AG04450 (cell line): ENCODE data around the gene ZDHHC1. TPM values are rescaled to one million over a fixed set of nuclear protein-coding genes. Genes with fewer than 3 reads are reported as not detected.

Experiments used
- CTCF ChIA-PET: fragments of 300-600, 350-600 bp; formaldehyde crosslinking; extraction: SDS; loops from one replicate; lab custom pipeline; 2022; ENCODE audit warnings: antibody characterized with exemption, inconsistent platforms; lab: Charles Lee
- POLR2A ChIA-PET: fragments of 350-600 bp; formaldehyde crosslinking; extraction: SDS; loops from one replicate; lab custom pipeline; 2021; ENCODE audit warnings: antibody characterized with exemption, inconsistent platforms; lab: Yijun Ruan, JAX
- DNase-seq: peaks from one replicate; pipeline ENCODE4 v3.0.0-alpha.2; 2011; ENCODE audit warnings: low read depth, low spot score
- H3K27ac ChIP-seq: one replicate; pipeline ENCODE4 v1.5.1; 2012; ENCODE audit warnings: low read depth, low read length, control low read depth
- H3K27me3 ChIP-seq: one replicate; pipeline ENCODE4 v1.6.0; 2012; ENCODE audit warnings: low read length; ENCODE audit not compliant: control insufficient read depth, insufficient read depth
- H3K4me3 ChIP-seq: 2 replicates; pipeline ENCODE4 v1.5.1; 2011; ENCODE audit warnings: mild to moderate bottlenecking, low read depth, low read length, control low read depth
- H3K9me3 ChIP-seq: 2 replicates; pipeline ENCODE4 v1.5.1; 2012; ENCODE audit warnings: low read length; ENCODE audit not compliant: control insufficient read depth, insufficient read depth
- polyA plus RNA-seq: library from polyadenylated mRNA; depleted of rRNA; stranded (reverse); fragments of >200 nt; gene quantifications from 2 replicates; pipeline ENCODE4 v1.2.3, GENCODE V29; 2011
- TF ChIP-seq, protein P1 (sequence below): IDR thresholded peaks from 2 replicates; pipeline ENCODE4 v1.5.1; 2011; ENCODE audit warnings: low read depth, low read length, control low read depth, inconsistent platforms

The ZDHHC1 gene
- polyA plus RNA-seq, 1 experiment, result 1.9 TPM

DNA sequence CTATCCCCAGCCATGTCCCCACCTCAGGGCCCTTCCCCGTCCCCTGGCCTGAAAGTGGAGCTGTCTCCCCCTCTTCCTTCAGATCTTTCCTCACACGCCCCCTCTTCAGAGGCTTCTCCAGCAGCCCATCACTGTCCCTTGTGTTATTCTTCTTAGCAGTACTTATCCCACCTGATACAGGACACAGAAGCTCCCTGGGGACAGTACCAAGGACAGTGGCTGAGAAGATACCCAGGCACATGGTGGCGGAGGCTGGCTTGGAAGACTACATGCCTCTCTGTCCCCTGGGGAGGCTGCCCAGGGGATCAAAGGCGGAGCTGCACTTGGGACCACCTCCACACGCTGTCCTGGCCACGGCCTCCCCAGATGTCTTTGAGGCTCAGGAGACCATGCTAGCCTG lies 38.6 kb upstream of the ZDHHC1 start:
- no peaks in the 10 kb centered on the region for H3K27me3 ChIP-seq
- no peaks in the 10 kb centered on the region for H3K9me3 ChIP-seq
- H3K27ac ChIP-seq, result no peak overlapping the region
- TF ChIP-seq, protein P1, sequence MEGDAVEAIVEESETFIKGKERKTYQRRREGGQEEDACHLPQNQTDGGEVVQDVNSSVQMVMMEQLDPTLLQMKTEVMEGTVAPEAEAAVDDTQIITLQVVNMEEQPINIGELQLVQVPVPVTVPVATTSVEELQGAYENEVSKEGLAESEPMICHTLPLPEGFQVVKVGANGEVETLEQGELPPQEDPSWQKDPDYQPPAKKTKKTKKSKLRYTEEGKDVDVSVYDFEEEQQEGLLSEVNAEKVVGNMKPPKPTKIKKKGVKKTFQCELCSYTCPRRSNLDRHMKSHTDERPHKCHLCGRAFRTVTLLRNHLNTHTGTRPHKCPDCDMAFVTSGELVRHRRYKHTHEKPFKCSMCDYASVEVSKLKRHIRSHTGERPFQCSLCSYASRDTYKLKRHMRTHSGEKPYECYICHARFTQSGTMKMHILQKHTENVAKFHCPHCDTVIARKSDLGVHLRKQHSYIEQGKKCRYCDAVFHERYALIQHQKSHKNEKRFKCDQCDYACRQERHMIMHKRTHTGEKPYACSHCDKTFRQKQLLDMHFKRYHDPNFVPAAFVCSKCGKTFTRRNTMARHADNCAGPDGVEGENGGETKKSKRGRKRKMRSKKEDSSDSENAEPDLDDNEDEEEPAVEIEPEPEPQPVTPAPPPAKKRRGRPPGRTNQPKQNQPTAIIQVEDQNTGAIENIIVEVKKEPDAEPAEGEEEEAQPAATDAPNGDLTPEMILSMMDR, result no peak
- no peak for DNase-seq
- CTCF ChIA-PET, result interaction anchor here (0.6 to 3.8 kb wide), 2 partner anchors 27 to 137 kb away, joined by 3 to 20 read pairs; no protein-coding TSS in a partner anchor
- POLR2A ChIA-PET, result no interaction called here
- no peak overlapping the region for H3K4me3 ChIP-seq

DNA sequence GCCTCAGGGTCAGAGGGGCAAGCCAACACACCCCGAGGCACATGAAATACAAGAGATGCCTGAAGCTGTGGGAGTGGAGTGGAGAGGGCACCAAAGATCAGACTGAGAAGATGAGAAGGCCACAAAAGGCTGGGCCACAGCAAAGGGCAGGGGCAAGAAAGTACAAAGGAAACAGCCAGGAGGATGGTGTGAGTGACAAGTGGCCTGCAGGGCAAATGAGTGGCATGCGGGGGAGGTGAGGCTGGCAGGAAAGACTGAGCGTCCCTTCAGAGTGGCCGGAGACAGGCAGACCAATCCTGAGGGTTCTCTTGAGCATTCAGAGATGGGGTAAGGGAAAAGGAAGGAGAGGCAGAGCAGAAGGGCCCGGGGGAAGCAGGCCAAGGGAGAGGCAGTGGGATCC lies 37.8 kb upstream of the ZDHHC1 start:
- Histone ChIP-seq H3K27me3 (no peaks in the 10 kb centered on the region), H3K4me3 (no peak overlapping the region), H3K9me3 (no peaks in the 10 kb centered on the region), H3K27ac (no peak overlapping the region)
- ChIA-PET POLR2A (no interaction called here), CTCF (interaction anchor here (3.8 kb wide), 1 partner anchor 26 kb away, joined by 20 read pairs; no protein-coding TSS in a partner anchor)
- TF ChIP-seq, protein P1, result no peak
- DNase-seq, result no peak

DNA sequence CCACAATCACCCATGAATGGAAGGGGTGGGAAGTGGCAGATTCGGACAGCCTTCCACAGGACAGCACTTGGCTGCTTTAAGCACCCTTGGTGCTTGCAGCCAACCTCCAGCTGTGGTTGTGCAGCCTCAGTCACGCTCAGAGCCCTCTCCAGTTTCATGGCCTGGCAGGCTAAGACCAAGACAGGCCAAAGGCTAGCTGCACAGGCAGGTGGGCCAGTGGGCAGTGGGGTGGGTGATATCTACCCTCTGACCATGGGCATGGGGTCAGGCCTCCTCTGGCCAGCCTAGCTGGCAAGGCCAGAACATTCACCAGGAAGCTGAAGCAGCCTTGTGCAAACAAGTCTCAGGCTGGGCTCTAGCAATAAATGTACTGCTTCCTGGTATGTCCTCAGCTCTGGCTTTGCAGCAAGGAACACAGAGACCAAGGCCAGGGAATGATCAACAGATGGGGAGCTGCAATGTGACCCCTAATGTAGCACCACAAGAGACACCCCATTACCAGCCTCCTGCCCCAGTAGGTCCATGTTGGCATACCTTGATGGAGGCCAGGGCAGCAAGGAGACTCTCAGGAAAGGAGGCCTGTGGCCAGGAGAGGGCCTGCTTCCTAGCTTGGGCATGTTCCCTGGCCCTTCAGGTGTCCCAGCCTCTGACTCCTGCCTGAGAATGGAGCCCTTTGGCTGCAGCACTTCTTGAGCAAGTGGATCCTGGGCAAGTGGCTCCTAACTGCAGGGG lies 35.6 kb upstream of the ZDHHC1 start:
- Histone ChIP-seq H3K27me3 (no peaks in the 10 kb centered on the region), H3K4me3 (no peak overlapping the region), H3K27ac (no peak overlapping the region), H3K9me3 (no peaks in the 10 kb centered on the region)
- DNase-seq, result no peak
- TF ChIP-seq, protein P1, result no peak
- CTCF ChIA-PET, result interaction anchor here (0.7 to 1.6 kb wide), 3 partner anchors 14 to 29 kb away, joined by 3 to 4 read pairs (median 3); partner anchors contain the start of gene ATP6V0D1
- POLR2A ChIA-PET, result no interaction called here

DNA sequence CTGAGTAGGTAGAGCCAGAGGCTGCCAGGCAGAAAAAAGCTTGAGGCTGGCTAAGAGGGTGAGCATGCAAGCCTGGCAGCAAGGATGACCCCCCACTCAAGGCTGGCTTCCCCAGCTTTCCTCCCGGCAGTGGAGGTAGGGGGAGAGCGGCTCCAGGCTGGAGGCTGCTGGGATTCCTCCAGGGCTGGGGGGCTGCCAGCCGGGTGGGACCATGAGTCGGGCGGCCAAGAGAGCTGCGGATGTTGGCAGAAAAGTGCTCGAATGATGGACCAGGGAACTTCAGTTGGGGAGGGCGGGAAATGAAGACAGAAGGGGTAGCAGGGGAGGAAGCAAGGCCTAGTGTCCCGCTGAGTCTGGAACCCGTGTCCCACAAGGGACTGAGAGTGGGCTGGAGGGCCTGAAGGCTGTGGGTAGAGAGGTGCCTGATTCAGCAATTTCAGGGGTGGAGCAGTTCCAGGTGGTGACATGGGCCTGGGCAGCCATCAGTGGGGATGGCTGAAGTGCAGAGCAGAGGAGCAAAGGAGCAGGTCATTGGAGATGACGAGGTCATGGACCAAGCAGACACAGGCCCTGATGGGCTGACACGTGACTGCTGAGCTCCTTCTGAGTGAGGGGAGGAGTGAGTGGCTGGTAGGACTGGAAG lies 34.9 kb upstream of the ZDHHC1 start:
- TF ChIP-seq, protein P1, result no peak
- no peak for DNase-seq
- ChIA-PET CTCF (interaction anchor here (1.5 to 4.3 kb wide), 3 partner anchors 23 to 30 kb away, joined by 3 to 36 read pairs (median 4); partner anchors contain the start of gene ATP6V0D1), POLR2A (no interaction called here)
- Histone ChIP-seq H3K9me3 (no peaks in the 10 kb centered on the region), H3K27me3 (no peaks in the 10 kb centered on the region), H3K27ac (no peak overlapping the region), H3K4me3 (no peak overlapping the region)

DNA sequence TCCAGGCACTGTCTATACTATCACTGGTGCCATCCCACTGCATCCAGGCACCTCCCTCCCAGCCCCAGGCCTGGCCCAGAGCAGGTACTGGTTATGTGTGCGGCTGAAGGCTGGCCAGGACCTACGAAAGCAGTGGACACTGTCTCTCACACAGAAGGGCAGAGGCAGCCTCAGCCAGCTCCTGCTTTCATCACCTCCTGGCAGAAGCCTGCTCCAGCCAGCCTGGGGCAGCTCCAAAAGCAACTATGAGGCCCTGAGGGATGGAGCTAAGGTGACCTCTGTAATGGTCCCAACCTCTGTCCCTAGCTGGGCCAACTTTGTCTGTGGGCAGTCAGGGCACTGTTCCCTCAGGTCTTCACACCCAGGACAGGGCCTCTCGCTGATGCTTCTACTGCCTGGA lies 33.5 kb upstream of the ZDHHC1 start:
- TF ChIP-seq, protein P1, result no peak
- Histone ChIP-seq H3K4me3 (no peak overlapping the region), H3K27ac (no peak overlapping the region), H3K27me3 (no peaks in the 10 kb centered on the region), H3K9me3 (no peaks in the 10 kb centered on the region)
- ChIA-PET CTCF (interaction anchor here (0.8 to 4.3 kb wide), 3 partner anchors 16 to 391 kb away, joined by 3 to 36 read pairs (median 4); no protein-coding TSS in a partner anchor), POLR2A (no interaction called here)
- no peak for DNase-seq
